ENCODE measurements around the gene TSNAXIP1.

TSNAXIP1 gene

DNA sequence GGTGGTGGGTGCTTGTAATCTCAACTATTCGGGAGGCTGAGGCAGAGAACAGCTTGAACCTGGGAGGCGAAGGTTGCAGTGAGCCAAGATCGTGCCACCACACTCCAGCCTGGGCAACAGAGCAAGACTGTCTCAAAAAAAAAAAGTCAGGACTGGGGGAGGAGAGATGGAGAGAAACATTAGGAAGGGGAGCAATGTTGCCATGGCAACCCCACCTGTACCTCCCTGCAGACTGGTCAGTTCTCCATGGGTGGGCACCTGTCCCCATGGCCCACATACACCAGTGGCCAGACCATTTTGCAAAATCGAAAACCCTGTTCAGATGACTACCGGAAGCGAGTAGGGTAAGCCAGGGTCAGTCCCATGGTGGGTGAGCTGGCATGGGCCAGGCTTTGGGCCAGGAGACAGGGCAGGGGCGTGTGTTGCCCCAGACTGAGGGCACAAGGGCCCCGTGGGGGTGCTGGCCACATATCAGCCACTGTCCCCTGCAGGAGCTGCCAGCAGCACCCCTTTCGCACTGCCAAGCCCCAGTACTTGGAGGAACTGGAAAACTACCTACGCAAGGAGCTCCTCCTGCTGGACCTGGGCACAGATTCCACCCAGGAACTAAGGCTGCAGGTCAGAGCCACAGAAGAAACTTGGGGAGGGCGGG is 14.0 kb downstream of the TSNAXIP1 start:
- FAIRE-seq (no peak), DNase-seq (ENCODE audit: insufficient read length, low spot score) (no peak)
- TF ChIP-seq, protein P1, sequence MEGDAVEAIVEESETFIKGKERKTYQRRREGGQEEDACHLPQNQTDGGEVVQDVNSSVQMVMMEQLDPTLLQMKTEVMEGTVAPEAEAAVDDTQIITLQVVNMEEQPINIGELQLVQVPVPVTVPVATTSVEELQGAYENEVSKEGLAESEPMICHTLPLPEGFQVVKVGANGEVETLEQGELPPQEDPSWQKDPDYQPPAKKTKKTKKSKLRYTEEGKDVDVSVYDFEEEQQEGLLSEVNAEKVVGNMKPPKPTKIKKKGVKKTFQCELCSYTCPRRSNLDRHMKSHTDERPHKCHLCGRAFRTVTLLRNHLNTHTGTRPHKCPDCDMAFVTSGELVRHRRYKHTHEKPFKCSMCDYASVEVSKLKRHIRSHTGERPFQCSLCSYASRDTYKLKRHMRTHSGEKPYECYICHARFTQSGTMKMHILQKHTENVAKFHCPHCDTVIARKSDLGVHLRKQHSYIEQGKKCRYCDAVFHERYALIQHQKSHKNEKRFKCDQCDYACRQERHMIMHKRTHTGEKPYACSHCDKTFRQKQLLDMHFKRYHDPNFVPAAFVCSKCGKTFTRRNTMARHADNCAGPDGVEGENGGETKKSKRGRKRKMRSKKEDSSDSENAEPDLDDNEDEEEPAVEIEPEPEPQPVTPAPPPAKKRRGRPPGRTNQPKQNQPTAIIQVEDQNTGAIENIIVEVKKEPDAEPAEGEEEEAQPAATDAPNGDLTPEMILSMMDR (IDR thresholded peaks at IDR 0.05; ENCODE audit: insufficient read depth, missing control alignments), result no peak

- DNase-seq (ENCODE audit: insufficient read length, low spot score) (no peak), FAIRE-seq (no peak)
- TF ChIP-seq, protein P1 (IDR thresholded peaks at IDR 0.05; ENCODE audit: insufficient read depth, missing control alignments), result no peak
Measured at GRCh38 chr16:67822511-67822910, 15.8 kb downstream of the TSNAXIP1 start.

DNA sequence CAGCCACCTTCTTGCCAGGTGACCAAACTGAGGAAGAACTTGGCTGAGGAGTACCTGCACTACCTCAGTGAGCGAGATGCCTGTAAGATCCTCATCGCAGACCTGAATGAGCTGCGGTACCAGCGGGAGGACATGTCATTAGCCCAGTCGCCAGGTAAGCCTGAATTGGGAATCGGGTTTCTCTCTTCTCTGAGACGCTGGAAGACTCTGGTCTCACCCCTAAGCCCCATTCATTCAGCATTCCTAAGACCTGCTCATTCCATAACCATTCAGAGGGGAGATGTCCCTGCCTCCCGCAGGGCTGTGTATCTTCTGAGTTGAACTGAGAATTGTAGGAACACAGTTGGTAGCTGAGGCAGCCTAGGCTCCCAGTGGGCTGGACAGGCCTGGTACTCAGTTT is 18.4 kb downstream of the TSNAXIP1 start:
- DNase-seq (ENCODE audit: insufficient read length, low spot score), result no peak
- TF ChIP-seq, protein P1 (IDR thresholded peaks at IDR 0.05; ENCODE audit: insufficient read depth, missing control alignments), result no peak
- FAIRE-seq, result no peak

GRCh38 chr16:67825906-67826305 is 19.2 kb downstream of the TSNAXIP1 start:
- FAIRE-seq (no peak), DNase-seq (ENCODE audit: insufficient read length, low spot score) (no peak)
- TF ChIP-seq, protein P1 (IDR thresholded peaks at IDR 0.05; ENCODE audit: insufficient read depth, missing control alignments), result no peak

- no peak for FAIRE-seq
- TF ChIP-seq, protein P1 (IDR thresholded peaks at IDR 0.05; ENCODE audit: insufficient read depth, missing control alignments), result no peak
- DNase-seq (ENCODE audit: insufficient read length, low spot score), result no peak
Measured at GRCh38 chr16:67828651-67829050, 22.0 kb downstream of the TSNAXIP1 start.

DNA sequence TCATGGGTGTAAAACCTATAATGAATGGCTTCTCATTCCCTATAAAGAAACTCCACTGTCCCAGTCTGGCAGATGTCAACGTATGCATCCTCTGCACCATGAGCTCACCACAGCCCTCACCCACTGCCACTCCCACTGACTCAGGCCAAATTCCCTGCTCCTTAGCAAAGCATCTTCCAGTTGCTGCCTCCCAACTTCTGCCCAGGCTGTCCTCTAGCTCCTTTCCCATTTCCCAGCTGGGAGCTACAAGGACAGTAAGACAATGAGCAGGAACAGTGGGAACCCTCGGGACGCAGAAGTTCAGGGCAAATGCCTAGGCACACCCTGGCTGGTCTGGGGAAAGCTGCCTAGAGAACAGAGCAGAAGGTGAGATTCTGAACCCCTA is 26.3 kb downstream of the TSNAXIP1 start:
- DNase-seq (ENCODE audit: insufficient read length, low spot score) (no peak), FAIRE-seq (no peak)
- TF ChIP-seq, protein P1 (IDR thresholded peaks at IDR 0.05; ENCODE audit: insufficient read depth, missing control alignments), result no peak

- FAIRE-seq (no peak), DNase-seq (ENCODE audit: insufficient read length, low spot score) (peak; percentile 71)
- TF ChIP-seq, protein P1 (IDR thresholded peaks at IDR 0.05; ENCODE audit: insufficient read depth, missing control alignments), result no peak
Measured at GRCh38 chr16:67833415-67834241, 26.9 kb downstream of the TSNAXIP1 start.

All from D721Med (cell line).